CD4-positive, CD25-positive, alpha-beta regulatory T cell (primary cell): ENCODE results near the gene WAPL. TPM values are rescaled to one million over a fixed set of nuclear protein-coding genes. Genes with fewer than 3 reads are reported as not detected.

ENCODE experiments used
- ATAC-seq, 2 donors: fragments of 150-1000 bp; cut with Tn5 transposase; one replicate each; pipeline ENCODE4 v1.10.0; 2021; ENCODE audit warnings: low read depth in 2 of 2, moderate number of reproducible peaks in 2 of 2, moderate library complexity in 1 of 2
- DNase-seq, 3 donors: peaks; one replicate each; pipeline versions ENCODE4 v3.0.0 to v3.0.0-alpha.2; 2012 to 2022; ENCODE audit warnings: mixed read lengths in 1 of 3
- H3K27ac ChIP-seq: one replicate; pipeline ENCODE4 v1.7.0; 2013; ENCODE audit warnings: mild to moderate bottlenecking, low read length; ENCODE audit not compliant: insufficient read depth, poor library complexity, severe bottlenecking
- H3K27me3 ChIP-seq: one replicate; pipeline ENCODE4 v1.7.0; 2013; ENCODE audit warnings: low read length; ENCODE audit not compliant: control insufficient read depth, insufficient read depth
- H3K36me3 ChIP-seq: one replicate; pipeline ENCODE4 v1.7.0; 2013; ENCODE audit warnings: mild to moderate bottlenecking, low read length, moderate library complexity; ENCODE audit not compliant: control insufficient read depth, insufficient read depth
- H3K4me1 ChIP-seq: 2 replicates; pipeline ENCODE4 v1.7.0; 2013; ENCODE audit warnings: mild to moderate bottlenecking, low read length; ENCODE audit not compliant: insufficient read depth, control insufficient read depth, poor library complexity, severe bottlenecking
- H3K4me3 ChIP-seq: one replicate; pipeline ENCODE4 v1.7.0; 2013; ENCODE audit warnings: low read depth, mild to moderate bottlenecking, low read length, moderate library complexity
- H3K9me3 ChIP-seq, 2 experiments: 1 replicate in 1 of 2; 2 replicates in 1 of 2; pipeline ENCODE4 v1.7.0; 2013; ENCODE audit warnings: low read length in 2 of 2, mild to moderate bottlenecking in 1 of 2, moderate library complexity in 1 of 2; ENCODE audit not compliant: control insufficient read depth in 2 of 2
- H3K27ac Mint-ChIP-seq, 3 donors: one replicate each; pipeline ENCODE4 v1.8.0; 2020 to 2022; ENCODE audit warnings: mild to moderate bottlenecking in 3 of 3, mixed read lengths in 3 of 3, moderate library complexity in 2 of 3
- H3K27me3 Mint-ChIP-seq: one replicate; pipeline ENCODE4 v1.8.0; 2022; ENCODE audit warnings: mild to moderate bottlenecking, mixed read lengths
- H3K36me3 Mint-ChIP-seq: one replicate; pipeline ENCODE4 v1.8.0; 2020; ENCODE audit warnings: mixed read lengths
- H3K4me1 Mint-ChIP-seq, 4 donors: one replicate each; pipeline ENCODE4 v1.8.0; 2020 to 2022; ENCODE audit warnings: mixed read lengths in 4 of 4, mild to moderate bottlenecking in 1 of 4
- H3K4me3 Mint-ChIP-seq, 4 donors: one replicate each; pipeline ENCODE4 v1.8.0; 2020 to 2022; ENCODE audit warnings: mild to moderate bottlenecking in 4 of 4, mixed read lengths in 4 of 4, moderate library complexity in 3 of 4
- H3K9me3 Mint-ChIP-seq, 7 donors: one replicate each; pipeline ENCODE4 v1.8.0; 2020 to 2022; ENCODE audit warnings: mixed read lengths in 7 of 7, mild to moderate bottlenecking in 3 of 7, moderate library complexity in 2 of 7
- polyA plus RNA-seq, 4 donors: library from polyadenylated mRNA; unstranded; fragments of 300-500 nt; fragmentation: Illumina TruSeq; gene quantifications; one replicate each; pipeline ENCODE4 v1.2.3, GENCODE V29; 2021
- total RNA-seq: library from RNA; stranded (reverse); gene quantifications from one replicate; pipeline ENCODE4 v1.2.3, GENCODE V29; 2022

The WAPL gene
- total and polyA plus RNA-seq, 5 donors from 2014 or later = 33.3 to 54.3 (median 36.6) TPM

GRCh38 chr10:86443069-86443468 lies 78.5 kb downstream of the WAPL start:
- Mint-ChIP-seq H3K36me3 (peaks cover 55% of the 10 kb centered on the region), H3K27ac (no peak overlapping the region), H3K4me1 (peaks cover 21 to 33% (median 23%) of the 10 kb centered on the region in 4 donors), H3K4me3 (no peak overlapping the region), H3K9me3 (no peaks in the 10 kb centered on the region), H3K27me3 (no peaks in the 10 kb centered on the region)
- no peaks in the 10 kb centered on the region for H3K9me3 ChIP-seq
- no peak for DNase-seq
- no peaks in the 10 kb centered on the region for H3K27me3 ChIP-seq
- H3K27ac ChIP-seq = no peak overlapping the region
- peaks cover 74% of the 10 kb centered on the region for H3K36me3 ChIP-seq
- peaks cover 6% of the 10 kb centered on the region for H3K4me1 ChIP-seq
- no peak for ATAC-seq
- H3K4me3 ChIP-seq = no peak overlapping the region

GRCh38 chr10:86440874-86441843 lies 80.4 kb downstream of the WAPL start:
- no peak for ATAC-seq
- peaks cover 9 to 22% (median 14%) of the 10 kb centered on the region in 4 donors for H3K4me1 Mint-ChIP-seq
- H3K9me3 Mint-ChIP-seq = no peaks in the 10 kb centered on the region
- peaks cover 56% of the 10 kb centered on the region for H3K36me3 Mint-ChIP-seq
- H3K4me3 ChIP-seq = no peak overlapping the region
- no peak for DNase-seq
- peak overlapping the region; percentile 57 to 74 (median 66) for H3K27ac Mint-ChIP-seq
- no peaks in the 10 kb centered on the region for H3K27me3 Mint-ChIP-seq
- H3K27ac ChIP-seq = no peak overlapping the region
- no peaks in the 10 kb centered on the region for H3K4me1 ChIP-seq
- H3K9me3 ChIP-seq = no peaks in the 10 kb centered on the region
- H3K4me3 Mint-ChIP-seq = no peak overlapping the region
- no peaks in the 10 kb centered on the region for H3K27me3 ChIP-seq
- peaks cover 87% of the 10 kb centered on the region for H3K36me3 ChIP-seq

GRCh38 chr10:86439544-86439943 lies 82.0 kb downstream of the WAPL start:
- Mint-ChIP-seq H3K4me1 (peaks cover 7 to 15% (median 12%) of the 10 kb centered on the region in 4 donors), H3K9me3 (no peaks in the 10 kb centered on the region), H3K36me3 (peaks cover 46% of the 10 kb centered on the region), H3K4me3 (no peak overlapping the region), H3K27me3 (no peaks in the 10 kb centered on the region), H3K27ac (peak overlapping the region in 2 of 3 donors; percentile 22 to 33)
- Histone ChIP-seq H3K27me3 (no peaks in the 10 kb centered on the region), H3K9me3 (no peaks in the 10 kb centered on the region), H3K36me3 (peaks cover 84% of the 10 kb centered on the region), H3K4me3 (no peak overlapping the region), H3K27ac (no peak overlapping the region), H3K4me1 (no peaks in the 10 kb centered on the region)
- ATAC-seq (no peak), DNase-seq (no peak)

- no peak for ATAC-seq
- no peak overlapping the region for H3K27ac ChIP-seq
- Mint-ChIP-seq H3K9me3 (no peaks in the 10 kb centered on the region), H3K27ac (peak overlapping the region in 1 of 3 donors; percentile 22), H3K36me3 (peaks cover 36% of the 10 kb centered on the region), H3K4me3 (no peak overlapping the region), H3K4me1 (peaks cover 7 to 15% (median 11%) of the 10 kb centered on the region in 4 donors), H3K27me3 (no peaks in the 10 kb centered on the region)
- H3K9me3 ChIP-seq = no peaks in the 10 kb centered on the region
- H3K36me3 ChIP-seq = peaks cover 72% of the 10 kb centered on the region
- H3K4me1 ChIP-seq = no peaks in the 10 kb centered on the region
- no peaks in the 10 kb centered on the region for H3K27me3 ChIP-seq
- no peak for DNase-seq
- no peak overlapping the region for H3K4me3 ChIP-seq
Measured at GRCh38 chr10:86438091-86438749, 83.4 kb downstream of the WAPL start.

- H3K36me3 ChIP-seq = peaks cover 66% of the 10 kb centered on the region
- H3K4me3 ChIP-seq = no peak overlapping the region
Measured at GRCh38 chr10:86437447-86437846, 84.1 kb downstream of the WAPL start.

GRCh38 chr10:86436963-86437362 lies 84.6 kb downstream of the WAPL start:
- no peak overlapping the region for H3K4me3 ChIP-seq
- H3K9me3 ChIP-seq = no peaks in the 10 kb centered on the region
- DNase-seq (no peak), ATAC-seq (no peak)
- H3K27ac ChIP-seq = no peak overlapping the region
- H3K9me3 Mint-ChIP-seq = no peaks in the 10 kb centered on the region
- peaks cover 7 to 15% (median 10%) of the 10 kb centered on the region in 4 donors for H3K4me1 Mint-ChIP-seq
- no peaks in the 10 kb centered on the region for H3K4me1 ChIP-seq
- no peaks in the 10 kb centered on the region for H3K27me3 Mint-ChIP-seq
- H3K36me3 Mint-ChIP-seq = peaks cover 32% of the 10 kb centered on the region
- peaks cover 62% of the 10 kb centered on the region for H3K36me3 ChIP-seq
- H3K27ac Mint-ChIP-seq = no peak overlapping the region
- H3K27me3 ChIP-seq = no peaks in the 10 kb centered on the region
- H3K4me3 Mint-ChIP-seq = no peak overlapping the region

More at GRCh38 chr10:86437447-86437846, 84.1 kb downstream of the WAPL start:
- no peak for DNase-seq
- Mint-ChIP-seq H3K4me3 (no peak overlapping the region), H3K27ac (no peak overlapping the region), H3K9me3 (no peaks in the 10 kb centered on the region), H3K27me3 (no peaks in the 10 kb centered on the region), H3K4me1 (peaks cover 7 to 15% (median 10%) of the 10 kb centered on the region in 4 donors), H3K36me3 (peaks cover 32% of the 10 kb centered on the region)
- Histone ChIP-seq H3K27me3 (no peaks in the 10 kb centered on the region), H3K27ac (no peak overlapping the region), H3K9me3 (no peaks in the 10 kb centered on the region), H3K4me1 (no peaks in the 10 kb centered on the region)
- no peak for ATAC-seq

- H3K27ac Mint-ChIP-seq = no peak overlapping the region
- no peaks in the 10 kb centered on the region for H3K9me3 Mint-ChIP-seq
- Histone ChIP-seq H3K27ac (peak overlapping the region; percentile 2), H3K27me3 (no peaks in the 10 kb centered on the region), H3K9me3 (no peaks in the 10 kb centered on the region), H3K4me3 (no peak overlapping the region), H3K4me1 (no peaks in the 10 kb centered on the region), H3K36me3 (peaks cover 42% of the 10 kb centered on the region)
- ATAC-seq (no peak), DNase-seq (no peak)
- no peak overlapping the region for H3K4me3 Mint-ChIP-seq
- peaks cover 0 to 8% (median 5%) of the 10 kb centered on the region in 4 donors for H3K4me1 Mint-ChIP-seq
- H3K36me3 Mint-ChIP-seq = peaks cover 15% of the 10 kb centered on the region
- no peaks in the 10 kb centered on the region for H3K27me3 Mint-ChIP-seq
Measured at GRCh38 chr10:86434656-86435055, 86.9 kb downstream of the WAPL start.
